ENCODE measurements around the gene SIN3A. TPM values are rescaled to one million over a fixed set of nuclear protein-coding genes. Genes with fewer than 3 reads are reported as not detected.
"Not testable (repeated sequence)": the region's sequence is repeated elsewhere in the genome, so short reads cannot be mapped to it uniquely, and the experiment has no call there.

SIN3A gene
- total and polyA plus RNA-seq, 9 of the 15 experiments (the other 6 are each of a cell fraction or from before 2014, with no cell fraction given) = 11.1 to 70.3 (median 25.3) TPM

- peak; percentile 98 for TF ChIP-seq ZBTB33 (CRISPR knock-in tag; IDR thresholded peaks at IDR 0.05)
- 0 out of 2 replicates have a peak, but pooled peaks have one; percentile 0 for TF ChIP-seq KDM2B (CRISPR knock-in tag; IDR thresholded peaks at IDR 0.05)
- no peak for TF ChIP-seq ZNF79 (CRISPR knock-in tag; IDR thresholded peaks at IDR 0.05; ENCODE audit: low read depth)
- TF ChIP-seq TCF7L2 (IDR thresholded peaks at IDR 0.05; ENCODE audit: low read depth, low read length) = no peak
- no peak for TF ChIP-seq ZBTB43 (CRISPR knock-in tag; IDR thresholded peaks at IDR 0.05)
- TF ChIP-seq FOXK2 (conservative IDR thresholded peaks at IDR 0.05 in 1 of 2, IDR thresholded peaks at IDR 0.05 in 1 of 2; ENCODE audit: low read depth in 2 of 2) = 0 out of 4 replicates have a peak, but pooled peaks of 1 of the 2 experiments have one; percentile 25
These were observed 104.7 kb downstream of the SIN3A start, which contains the start of gene NEIL1 (continued) for GRCh38 chr15:75346796-75347221.

GRCh38 chr15:75343953-75344352 lies 107.5 kb downstream of the SIN3A start:
- Histone ChIP-seq H3K36me3 (ENCODE audit: control insufficient read depth, insufficient read depth, low read length) (peaks cover 22% of the 10 kb centered on the region; the same call in 2 of the 3 replicates), H3K4me1 (replicated peaks in 1 of 2; ENCODE audit: control insufficient read depth in 2 of 2, insufficient read depth in 2 of 2, low read length in 2 of 2) (peaks cover 4 to 22% of the 10 kb centered on the region in 2 experiments; a peak in 3 of 5 replicates)
- H3K4me3 ChIP-seq; H3K4me2 ChIP-seq (ENCODE audit: insufficient read depth, low read length); H3K27me3 ChIP-seq (ENCODE audit: control insufficient read depth in 2 of 2, insufficient read depth in 2 of 2, low read length in 2 of 2); H4K20me1 ChIP-seq (replicated peaks; ENCODE audit: control insufficient read depth, insufficient read depth, low read length); ATAC-seq; H3K9me1 ChIP-seq (ENCODE audit: control insufficient read depth, insufficient read depth, low read length); H3K9ac ChIP-seq (ENCODE audit: insufficient read depth in 1 of 2, low read depth in 2 of 2, low read length in 2 of 2); H2AFZ ChIP-seq (ENCODE audit: low read depth, low read length); H3K79me2 ChIP-seq (ENCODE audit: control insufficient read depth, insufficient read depth, low read length); DNase-seq (ENCODE audit: extremely low read depth in 1 of 4, low spot score in 3 of 4); BruUV-seq (replicated peaks); CTCF ChIA-PET (ENCODE audit: low intra/inter-chr PET ratio); FAIRE-seq; H3K27ac ChIP-seq (ENCODE audit: extremely low read depth, low read depth, low read length); H3K9me3 ChIP-seq (replicated peaks; ENCODE audit: control insufficient read depth, insufficient read depth, low read depth, low read length); intact Hi-C loops (cut with micrococcal nuclease); in situ Hi-C loops (cut with MboI): not testable (repeated sequence)
- POLR2A ChIA-PET = interaction anchor here (1.1 kb wide), 1 partner anchor 10 kb away, joined by 3 read pairs; no protein-coding TSS in a partner anchor
- WGBS (ENCODE audit: insufficient coverage, low coverage, missing lambda C conversion rate) = 62% methylated on average over 8 of the region's 8 CpGs

Data from K562 (cell line).